ENCODE results near the gene DHX32.
"Not testable (repeated sequence)": the region's sequence is repeated elsewhere in the genome, so short reads cannot be mapped to it uniquely, and the experiment has no call there.

The DHX32 gene

GRCh38 chr10:125881192-125881591, at the start of gene DHX32:
Gene DHX32 (minus strand): TSS chr10:125881292. CDS start chr10:125880824, 468 bp downstream.
- DNase-seq (ENCODE audit: low spot score) = no peak

GRCh38 chr10:125929618-125930017, 48.5 kb upstream of the DHX32 start:
- DNase-seq (ENCODE audit: low spot score) = no peak

- no peak for DNase-seq (ENCODE audit: low spot score)
These were observed 48.0 kb upstream of the DHX32 start for GRCh38 chr10:125928928-125929585.

GRCh38 chr10:125927265-125927664, 46.2 kb upstream of the DHX32 start:
- DNase-seq (ENCODE audit: low spot score) = not testable (repeated sequence)

- no peak for DNase-seq (ENCODE audit: low spot score)
These were observed 45.2 kb upstream of the DHX32 start for GRCh38 chr10:125926247-125926646.

GRCh38 chr10:125925262-125925834, 44.3 kb upstream of the DHX32 start:
- no peak for DNase-seq (ENCODE audit: low spot score)

- DNase-seq (ENCODE audit: low spot score) = not testable (repeated sequence)
These were observed 40.7 kb upstream of the DHX32 start for GRCh38 chr10:125921643-125922306.

- not testable (repeated sequence) for DNase-seq (ENCODE audit: low spot score)
These were observed 36.7 kb upstream of the DHX32 start for GRCh38 chr10:125917704-125918361.

GRCh38 chr10:125916977-125917376, 35.9 kb upstream of the DHX32 start:
- no peak for DNase-seq (ENCODE audit: low spot score)

- DNase-seq (ENCODE audit: low spot score) = not testable (repeated sequence)
These were observed 32.2 kb upstream of the DHX32 start for GRCh38 chr10:125913277-125913676.

- DNase-seq (ENCODE audit: low spot score) = no peak
These were observed 30.9 kb upstream of the DHX32 start for GRCh38 chr10:125911990-125912389.

- DNase-seq (ENCODE audit: low spot score) = no peak
These were observed 30.1 kb upstream of the DHX32 start for GRCh38 chr10:125911145-125911544.

- DNase-seq (ENCODE audit: low spot score) = not testable (repeated sequence)
These were observed 28.4 kb upstream of the DHX32 start for GRCh38 chr10:125909491-125909890.

- not testable (repeated sequence) for DNase-seq (ENCODE audit: low spot score)
These were observed 27.7 kb upstream of the DHX32 start for GRCh38 chr10:125908813-125909212.

- DNase-seq (ENCODE audit: low spot score) = not testable (repeated sequence)
These were observed 26.5 kb upstream of the DHX32 start for GRCh38 chr10:125907598-125907997.

- not testable (repeated sequence) for DNase-seq (ENCODE audit: low spot score)
These were observed 24.2 kb upstream of the DHX32 start for GRCh38 chr10:125905069-125905994.

- not testable (repeated sequence) for DNase-seq (ENCODE audit: low spot score)
These were observed 22.1 kb upstream of the DHX32 start for GRCh38 chr10:125903135-125903640.

- not testable (repeated sequence) for DNase-seq (ENCODE audit: low spot score)
These were observed 19.9 kb upstream of the DHX32 start for GRCh38 chr10:125900963-125901362.

GRCh38 chr10:125897317-125897716, 16.2 kb upstream of the DHX32 start:
- not testable (repeated sequence) for DNase-seq (ENCODE audit: low spot score)

- peak; percentile 87 for DNase-seq (ENCODE audit: low spot score)
These were observed 15.2 kb upstream of the DHX32 start, which contains the start of gene FANK1 for GRCh38 chr10:125896088-125896934. Gene FANK1 (plus strand): TSS chr10:125896564. CDS start chr10:125896643, 79 bp downstream.

Measured in Ammon's horn (tissue), 1 donor.